Right renal pelvis (tissue), 4 donors: ENCODE data around the gene GABBR1. TPM values are rescaled to one million over a fixed set of nuclear protein-coding genes. Genes with fewer than 3 reads are reported as not detected.

Experiments used
- DNase-seq, 4 donors: peaks; one replicate each; pipeline ENCODE4 v3.0.0-alpha.2; 2013; ENCODE audit warnings: low read depth in 4 of 4, low spot score in 3 of 4, missing footprints in 1 of 4
- polyA plus RNA-seq, 4 donors: library from polyadenylated mRNA; unstranded; fragments of 120-200 nt; gene quantifications; one replicate each; pipeline ENCODE4 v1.2.1, GENCODE V29; 2013; ENCODE audit not compliant: insufficient read length in 4 of 4

Gene GABBR1
- polyA plus RNA-seq, 4 donors, result 57.5 to 81.1 (median 59.3) TPM

DNA sequence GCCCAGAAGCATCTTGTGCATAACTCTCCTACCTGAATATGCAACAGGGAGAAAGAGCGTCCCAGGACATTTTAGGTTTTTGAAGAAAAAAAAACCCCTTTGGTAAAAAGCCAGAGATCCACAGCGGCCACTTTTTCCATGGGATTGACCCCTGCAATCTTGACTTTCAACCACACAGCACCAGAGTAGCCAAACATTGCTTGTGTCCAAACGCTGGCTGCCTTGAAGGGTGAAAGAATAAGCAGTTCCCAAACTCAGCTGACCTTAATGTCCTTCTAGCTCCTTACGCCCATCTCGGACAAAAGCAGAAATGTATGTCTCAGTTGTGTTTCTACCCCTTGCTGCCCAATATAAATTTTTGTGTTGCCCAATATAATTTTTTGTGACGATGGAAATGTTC, 22.7 kb upstream of the GABBR1 start:
- no peak for DNase-seq

DNA sequence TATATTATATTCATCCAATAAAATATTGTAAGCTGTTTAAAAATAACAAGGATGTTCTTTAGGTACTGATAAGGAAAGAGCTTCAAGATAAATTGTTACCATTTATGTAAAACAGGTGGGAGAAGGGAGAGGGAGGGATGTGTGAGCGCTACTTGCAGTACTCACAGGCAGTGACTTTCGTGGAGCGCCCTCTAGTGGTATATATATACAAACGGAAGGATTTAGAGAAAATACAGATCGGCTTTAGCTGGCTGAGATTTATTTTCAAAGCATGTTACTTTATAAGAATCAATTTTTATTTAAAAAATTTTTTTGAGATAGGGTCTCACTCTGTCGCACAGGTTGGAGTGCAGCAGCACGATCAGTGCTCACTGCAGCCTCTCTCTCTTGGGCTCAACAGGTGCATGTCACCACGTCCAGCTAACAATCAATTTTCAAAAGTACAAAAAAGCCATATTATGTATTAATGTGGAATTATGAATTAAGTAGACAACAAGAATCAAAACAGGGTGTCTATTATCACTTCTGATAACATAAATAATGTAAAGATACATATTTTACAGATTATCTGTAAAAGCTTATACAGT, 20.6 kb upstream of the GABBR1 start:
- DNase-seq, result peak; percentile 45 to 58 (median 52)

DNA sequence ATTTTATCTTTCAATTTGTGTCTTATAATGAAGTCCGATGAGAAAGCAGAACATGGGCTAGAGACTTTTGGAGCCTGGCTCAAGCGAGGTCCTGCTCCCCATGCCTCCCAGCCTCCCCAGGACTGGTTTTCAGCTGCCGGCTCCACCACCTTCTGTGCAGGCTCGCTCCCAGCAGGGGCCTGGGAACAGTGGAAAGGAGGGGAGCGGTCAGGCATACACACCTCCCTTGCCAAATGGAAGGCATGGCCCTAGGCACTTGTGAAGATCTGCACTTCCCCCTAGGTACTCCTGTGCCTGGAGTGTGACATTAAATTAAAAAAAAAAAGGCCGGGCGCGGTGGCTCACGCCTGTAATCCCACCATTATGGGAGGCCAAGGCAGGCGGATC, 19.2 kb upstream of the GABBR1 start:
- no peak for DNase-seq

DNA sequence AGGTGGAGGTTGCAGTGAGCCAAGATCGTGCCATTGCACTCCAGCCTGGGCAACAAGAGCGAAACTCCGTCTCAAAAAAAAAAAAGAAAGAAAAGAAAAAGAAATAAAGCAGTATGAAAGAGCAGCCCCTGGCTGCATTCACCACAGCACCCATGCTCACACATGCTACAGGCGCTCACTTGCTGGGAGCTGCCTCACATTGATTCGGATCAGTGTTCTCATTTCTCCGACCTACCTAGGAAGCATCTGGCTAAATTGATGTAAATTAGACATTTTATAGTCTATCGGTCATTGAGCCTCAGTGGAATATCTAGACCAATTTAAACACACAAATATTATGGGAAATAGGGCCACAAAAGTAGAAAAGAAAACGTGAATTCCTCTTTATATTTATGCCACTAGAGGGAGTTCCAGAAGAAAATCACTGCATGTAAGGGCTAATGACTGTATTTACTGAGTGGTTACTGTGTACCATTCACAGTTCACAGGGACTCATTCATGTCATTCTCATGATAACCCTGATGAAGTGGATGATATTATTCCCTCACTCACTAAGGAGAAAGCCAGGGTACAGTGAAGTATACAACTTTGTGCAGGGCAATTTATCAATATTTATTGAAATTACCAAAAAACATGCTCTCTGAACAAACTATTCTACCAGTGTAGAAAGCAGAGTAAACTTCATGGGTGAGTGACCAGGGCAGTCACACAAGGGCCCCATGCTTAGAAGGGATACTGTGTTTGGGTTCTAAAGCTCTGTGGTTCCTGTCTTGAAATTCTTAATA, 18.6 kb upstream of the GABBR1 start:
- DNase-seq, result no peak

DNA sequence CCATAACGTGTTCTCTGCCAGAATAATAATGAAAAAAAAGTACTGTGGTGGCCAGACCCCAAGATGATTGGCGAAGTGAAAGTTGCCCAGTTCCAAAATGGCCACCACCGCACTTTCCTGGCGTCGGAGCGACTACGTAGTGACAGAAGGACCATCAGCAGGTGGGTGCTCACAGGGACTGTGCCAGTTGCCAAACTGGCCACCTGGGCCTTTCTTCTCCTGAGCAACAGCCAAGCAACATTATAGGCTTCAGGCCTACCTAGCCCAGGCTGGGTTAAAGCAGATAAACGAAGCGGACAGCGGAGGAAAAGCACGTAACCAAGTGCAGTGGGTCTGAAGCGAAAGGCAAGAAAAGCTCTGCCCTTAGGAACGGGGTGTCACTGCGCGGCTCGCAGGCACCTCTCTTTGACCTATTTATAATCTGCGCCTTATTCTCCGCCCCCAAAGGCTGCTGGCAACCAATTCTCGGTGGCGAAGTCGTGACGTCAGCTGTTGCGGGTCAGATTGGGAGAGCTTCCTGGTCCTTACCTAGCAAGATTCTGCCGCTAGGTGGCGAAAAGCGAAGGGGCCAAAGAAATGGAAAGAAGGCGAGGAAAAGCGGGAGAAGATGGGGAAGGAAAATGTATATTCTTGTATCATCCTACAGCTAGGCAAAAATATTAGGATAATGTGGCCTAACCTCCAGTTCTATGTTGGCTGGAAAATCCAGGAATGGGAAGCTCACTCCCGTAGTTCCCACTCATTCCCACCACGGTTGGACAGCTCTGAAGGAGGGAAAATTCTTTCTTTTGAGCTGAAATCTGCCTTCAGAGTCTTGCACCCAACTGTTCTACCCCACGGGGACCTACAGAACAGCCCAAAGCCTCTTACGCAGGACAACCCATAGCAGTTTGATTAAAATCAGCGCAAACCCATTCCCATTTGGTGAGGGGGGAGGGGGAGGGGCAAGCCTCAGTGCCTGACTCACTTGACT, 17.0 kb upstream of the GABBR1 start:
- DNase-seq, result peak; percentile 96 to 98 (median 96)

DNA sequence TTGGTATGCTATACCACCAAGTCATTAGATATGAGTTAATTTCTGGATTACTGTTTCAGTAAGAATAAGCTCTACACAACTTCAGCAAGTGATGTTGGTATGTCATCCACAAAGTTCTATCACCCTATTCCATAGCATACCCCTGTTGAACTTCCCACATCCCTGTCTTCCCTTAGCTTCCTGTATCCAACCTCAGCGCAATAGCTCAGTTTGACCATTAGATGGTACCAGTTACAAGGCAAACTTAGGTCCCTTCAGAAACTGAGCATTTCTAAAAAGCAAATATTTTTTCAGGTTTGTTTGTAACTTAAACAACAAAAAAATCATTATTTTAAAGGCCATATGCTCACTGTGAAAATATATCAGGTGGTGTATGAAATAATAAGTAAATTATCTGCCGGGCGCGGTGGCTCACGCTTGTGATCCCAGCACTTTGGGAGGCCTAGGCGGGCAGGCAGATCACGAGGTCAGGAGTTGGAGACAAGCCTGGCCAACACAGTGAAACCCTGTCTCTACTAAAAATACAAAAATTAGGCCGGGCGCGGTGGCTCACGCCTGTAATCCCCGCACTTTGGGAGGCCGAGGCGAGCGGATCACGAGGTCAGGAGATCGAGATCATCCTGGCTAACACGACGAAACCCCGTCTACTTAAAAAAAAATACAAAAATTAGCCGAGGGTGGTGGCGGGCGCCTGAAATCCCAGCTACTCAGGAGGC, 15.1 kb upstream of the GABBR1 start:
- DNase-seq, result no peak

DNA sequence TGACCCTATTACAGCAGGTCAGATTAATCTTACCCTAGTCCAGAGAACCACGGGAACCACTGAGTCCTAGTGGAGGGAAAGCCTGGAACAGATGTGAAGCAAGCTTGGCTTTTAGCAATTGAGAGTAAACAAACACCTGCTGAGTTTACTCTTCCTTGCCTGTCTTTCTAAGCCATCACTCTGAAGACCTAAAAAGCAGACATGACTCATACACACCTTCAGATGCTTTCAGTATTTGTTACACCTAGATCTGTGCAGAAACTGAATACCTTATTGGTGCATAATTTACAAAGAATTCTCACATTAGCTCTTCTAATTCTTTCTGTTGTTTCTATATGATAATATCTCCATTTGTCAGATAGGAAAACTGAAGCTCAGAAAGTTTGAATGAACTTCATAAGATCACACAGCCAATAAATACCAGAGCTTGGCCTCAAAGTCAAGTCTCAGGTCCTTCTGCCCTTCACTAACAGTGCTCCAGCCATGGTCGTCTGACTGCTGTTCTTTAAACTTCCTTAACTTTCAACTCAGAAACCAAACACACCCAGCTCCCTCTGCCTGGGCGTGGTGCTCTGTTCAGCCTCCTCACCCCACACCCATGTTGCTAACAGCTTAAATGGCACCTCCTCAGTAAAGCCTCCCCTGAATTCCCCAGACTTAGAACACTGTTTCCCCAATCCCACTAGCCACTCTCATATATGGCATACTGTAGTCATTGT, 8.6 kb upstream of the GABBR1 start:
- DNase-seq, result no peak

DNA sequence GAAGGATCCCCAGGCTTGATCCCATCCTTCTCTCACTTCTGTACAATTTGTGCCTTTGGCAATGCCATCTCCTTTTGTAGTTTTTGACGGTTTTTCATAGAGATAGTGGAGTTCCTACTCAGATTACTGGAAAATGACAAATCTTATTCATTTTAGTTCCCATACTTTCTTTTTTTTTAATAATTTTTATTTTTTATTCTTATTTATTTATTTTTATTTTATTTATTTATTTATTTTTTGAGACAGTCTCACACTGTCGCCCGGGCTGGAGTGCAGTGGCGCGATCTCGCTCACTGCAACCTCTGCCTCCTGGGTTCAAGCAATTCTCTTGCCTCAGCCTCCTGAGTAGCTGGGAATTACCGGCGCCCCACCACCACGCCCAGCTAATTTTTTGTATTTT, 4.3 kb upstream of the GABBR1 start:
- no peak for DNase-seq

DNA sequence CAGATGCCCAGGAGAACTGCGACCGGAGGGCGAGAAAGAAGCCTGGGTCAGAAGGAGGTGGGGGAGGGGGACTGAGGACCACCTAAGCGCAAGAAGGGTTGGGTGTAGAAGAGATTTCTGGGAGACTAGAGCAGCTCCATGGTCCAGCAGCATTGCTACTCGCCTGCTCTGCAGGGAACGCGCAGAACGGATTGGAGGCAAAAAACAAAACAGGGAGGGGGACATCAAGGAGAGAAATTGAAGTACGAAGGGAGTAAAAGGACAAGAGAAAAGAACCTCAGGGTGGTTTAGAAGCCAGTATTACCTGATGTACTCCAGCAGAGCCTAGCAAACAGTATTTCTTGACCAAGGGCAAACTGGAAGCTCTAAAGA, 537 bp upstream of the GABBR1 start:
- DNase-seq, result peak in 2 of 4 donors; percentile 10 to 23

DNA sequence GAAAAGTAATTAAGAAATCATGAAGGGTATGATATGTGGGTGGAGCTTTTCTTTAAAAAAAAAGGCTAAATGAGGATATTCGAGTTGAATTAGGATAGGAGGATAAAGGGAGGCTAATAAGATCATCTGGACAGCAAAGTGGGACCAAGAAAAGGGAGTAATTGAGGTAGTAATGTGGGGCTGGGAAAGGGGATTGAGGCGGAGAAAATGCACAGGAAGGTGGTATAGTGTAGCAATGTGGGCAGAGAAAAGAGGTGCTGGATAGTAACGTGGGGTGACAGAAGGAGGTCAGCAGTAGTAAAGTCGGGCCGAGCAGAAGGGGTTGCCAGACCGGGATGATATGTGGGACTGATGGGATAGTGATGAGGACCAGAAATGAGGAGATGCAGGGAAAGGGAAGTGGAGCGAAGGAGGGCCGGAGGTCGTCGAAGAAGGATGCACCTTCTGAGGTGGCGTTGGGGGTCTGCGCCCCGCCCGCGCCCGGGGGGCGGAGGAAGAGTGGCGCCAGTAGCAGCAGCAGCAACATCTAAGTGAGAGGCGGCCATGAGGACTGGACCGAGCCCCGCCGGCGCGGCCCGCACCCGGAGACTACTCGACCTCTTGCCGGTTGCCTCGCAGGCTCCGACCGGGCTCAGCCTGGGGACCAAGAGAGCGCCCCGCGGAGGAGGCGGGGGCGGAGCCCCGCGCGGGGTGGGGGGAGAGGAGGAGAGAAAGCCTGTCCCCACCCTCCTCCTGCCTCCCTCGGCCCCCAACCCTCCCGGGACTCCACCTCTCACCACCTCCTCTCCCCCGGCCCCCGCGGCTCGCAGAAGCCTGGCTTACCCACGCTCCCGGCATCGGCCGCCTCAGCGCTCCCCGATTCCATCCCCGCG, 887 bp downstream of the GABBR1 start:
- DNase-seq, result peak in 2 of 4 donors; percentile 30 to 35

DNA sequence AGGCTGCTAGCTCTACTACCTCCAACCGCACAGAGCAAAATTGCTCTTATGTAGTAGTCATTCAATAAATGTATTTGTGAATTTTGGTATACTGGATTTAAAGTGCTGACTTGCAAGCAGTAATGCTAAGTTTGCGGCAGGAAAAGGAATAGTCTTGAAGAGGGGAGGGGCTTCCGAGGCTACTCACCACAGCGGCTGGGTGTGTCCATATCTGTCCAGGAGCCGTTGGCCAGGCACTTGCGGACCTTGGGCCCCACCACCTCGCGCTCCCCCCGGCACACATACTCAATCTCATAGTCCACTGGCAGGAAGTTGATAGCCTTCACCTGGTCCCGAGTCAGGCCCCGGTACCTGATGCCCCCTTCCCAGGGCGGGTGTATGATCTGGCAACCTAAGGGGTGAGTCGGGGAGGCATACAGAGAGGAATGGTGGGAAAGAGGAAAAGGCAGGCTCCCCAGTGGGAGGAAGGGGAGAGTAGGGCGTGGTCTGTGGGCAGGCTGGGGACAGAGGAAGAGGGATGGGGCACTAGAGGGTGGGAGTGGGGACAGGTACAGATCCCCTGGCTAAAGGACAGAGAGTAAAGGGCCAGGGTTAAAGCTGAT, 1.7 kb downstream of the GABBR1 start:
- DNase-seq, result no peak

DNA sequence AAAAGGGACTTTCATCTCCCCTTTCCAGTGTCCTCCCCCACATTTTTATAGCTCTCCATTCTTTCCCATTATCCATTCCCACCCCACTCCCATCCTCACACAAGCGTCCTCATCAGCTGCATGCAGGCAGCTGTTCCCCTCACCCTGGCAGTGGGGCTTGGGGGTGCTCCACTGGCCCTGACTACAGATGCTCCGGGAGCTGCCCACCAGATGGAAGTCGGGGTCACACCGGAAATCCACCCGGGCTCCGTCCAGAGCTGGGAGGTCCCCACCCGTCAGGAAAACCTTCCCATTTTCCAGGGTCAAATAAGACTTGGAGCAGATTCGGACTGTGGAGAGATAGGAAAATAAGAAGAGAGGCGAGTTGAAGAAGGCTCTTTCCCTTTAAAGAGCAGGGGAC, 2.7 kb downstream of the GABBR1 start:
- DNase-seq, result no peak

DNA sequence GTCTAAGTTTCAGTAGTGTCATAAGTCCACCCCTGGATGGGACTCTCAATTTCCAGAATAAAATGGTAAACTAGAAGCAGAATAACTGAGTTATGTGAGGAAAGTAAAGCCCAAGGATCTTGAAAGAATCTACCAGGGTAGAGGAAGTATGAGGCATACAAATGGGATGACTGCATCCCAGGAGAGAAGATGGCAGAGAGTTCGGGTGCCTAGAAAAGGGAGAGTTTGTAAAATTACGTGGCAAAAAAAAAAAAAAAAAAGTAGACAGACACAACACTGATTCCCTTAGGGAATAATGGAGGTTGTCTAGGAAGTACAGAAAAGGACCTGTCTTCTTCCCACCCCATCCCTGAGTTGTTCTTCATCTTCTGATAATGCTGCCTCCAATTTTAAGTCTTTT, 3.4 kb downstream of the GABBR1 start:
- no peak for DNase-seq

DNA sequence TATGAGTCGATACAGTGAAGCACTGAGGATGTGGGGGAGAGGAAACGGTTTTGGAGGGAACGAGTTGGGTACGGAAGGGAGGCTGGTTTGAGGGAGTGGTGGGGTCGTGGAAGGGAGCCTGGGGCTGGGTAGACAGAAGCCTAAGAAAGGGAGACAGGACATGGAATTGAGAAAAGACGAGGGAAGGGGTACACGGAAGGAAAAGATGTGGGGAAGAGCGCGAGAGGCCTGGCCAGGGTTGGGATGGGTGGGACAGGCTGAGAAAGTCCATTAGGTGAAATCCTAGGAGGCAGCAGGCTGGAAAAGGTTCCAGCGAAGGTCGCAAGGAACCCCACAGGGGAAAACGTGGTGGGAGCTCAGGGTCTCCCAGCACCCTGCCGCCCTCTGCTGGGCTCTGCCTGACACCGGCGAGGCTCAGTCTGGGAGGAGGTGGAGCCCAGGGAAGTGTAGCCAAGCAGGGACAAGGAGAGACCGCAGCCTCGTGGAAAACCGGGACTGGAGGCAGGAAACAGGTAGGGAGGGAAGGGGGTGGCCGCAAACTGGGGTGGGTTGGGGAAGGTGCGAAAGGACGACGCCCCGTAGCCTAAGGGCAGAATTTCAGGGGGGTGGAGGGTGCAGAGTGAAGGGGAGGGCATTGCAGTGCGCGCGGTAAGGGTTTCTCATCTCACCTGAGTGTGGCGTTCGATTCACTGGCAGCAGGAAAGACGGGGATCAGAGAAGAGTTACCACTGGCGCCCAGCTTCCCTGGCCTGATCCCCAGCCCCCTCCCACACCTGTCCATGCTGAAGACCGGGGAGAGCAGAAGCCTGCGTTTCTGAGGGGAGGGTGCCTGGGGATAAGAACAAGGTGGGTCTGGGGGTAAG, 4.3 kb downstream of the GABBR1 start:
- DNase-seq, result peak in 3 of 4 donors; percentile 65 to 74 (median 71)

DNA sequence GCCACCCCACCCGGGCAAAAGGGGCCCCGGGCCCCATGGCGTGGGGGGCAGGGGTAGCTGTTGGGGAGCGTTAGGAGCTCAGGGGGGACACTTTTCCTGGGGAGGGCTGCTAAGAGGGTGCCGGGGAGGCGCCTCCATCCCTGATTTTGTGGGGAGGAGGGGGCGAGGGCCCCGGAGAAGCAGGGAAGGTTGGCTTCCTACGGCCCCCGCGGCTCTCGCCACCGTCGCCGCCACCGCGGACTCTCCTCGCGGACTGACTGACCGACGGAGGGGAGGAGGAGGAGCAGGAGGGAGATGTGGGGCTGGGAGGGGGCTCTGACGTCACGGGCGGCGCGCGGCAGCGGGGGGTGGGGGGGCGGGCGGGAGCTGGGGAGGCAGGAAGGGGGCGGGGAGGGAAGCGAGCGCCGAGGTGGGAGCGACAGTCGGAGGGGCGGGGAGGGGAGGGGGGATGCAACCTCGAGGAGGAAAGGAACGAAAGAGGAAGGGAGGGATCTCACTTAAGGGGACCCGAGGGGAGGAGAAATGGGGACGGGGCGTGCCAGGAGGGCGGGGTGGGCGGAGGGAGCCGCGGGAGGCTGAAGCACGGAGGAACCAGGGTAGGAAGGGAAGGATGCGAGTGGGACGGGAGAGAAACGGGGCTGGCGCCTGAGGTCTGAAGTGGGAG, 5.1 kb downstream of the GABBR1 start:
- peak in 3 of 4 donors; percentile 36 to 58 (median 45) for DNase-seq

DNA sequence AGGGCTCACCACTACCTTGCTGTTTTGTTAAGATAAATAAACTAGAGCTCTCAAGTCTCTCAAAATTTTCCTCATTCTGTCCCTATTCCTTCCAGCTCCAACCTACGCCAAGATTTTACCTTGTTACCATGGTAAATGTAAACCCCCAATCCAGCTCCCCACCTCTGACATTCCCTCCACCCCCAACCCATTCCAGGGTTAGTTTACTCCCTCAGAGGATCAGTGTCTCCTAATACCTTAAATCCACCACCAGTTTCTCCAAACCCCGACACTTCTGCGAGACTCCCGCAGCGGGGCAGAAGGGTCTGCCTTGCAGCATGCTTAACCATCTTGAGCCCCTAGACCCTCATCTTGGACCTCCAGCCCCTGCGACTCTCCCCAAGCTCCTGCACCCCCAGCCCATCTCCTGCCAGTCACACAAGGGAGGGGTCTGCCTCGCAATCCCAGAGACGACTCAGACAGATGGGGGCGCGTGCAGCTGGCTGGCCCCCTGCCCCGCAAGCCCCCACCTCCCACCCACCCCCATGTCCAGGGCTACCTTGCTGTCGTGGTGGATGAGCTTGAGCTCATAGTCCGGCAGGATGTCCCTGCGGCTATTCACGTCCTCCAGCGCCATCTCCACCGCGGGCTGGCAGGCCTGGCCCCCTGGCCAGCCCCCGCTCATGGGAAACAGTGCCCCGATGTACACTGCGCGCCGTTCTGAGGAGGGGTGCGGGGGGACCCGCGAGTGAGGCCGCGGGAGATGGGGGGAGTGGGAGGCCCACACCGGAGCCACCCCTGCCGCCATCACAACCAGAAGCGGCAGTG, 5.8 kb downstream of the GABBR1 start:
- DNase-seq, result no peak
